GM21619 (cell line): ENCODE results near the gene DLX2.
"Not testable (repeated sequence)": the region's sequence is repeated elsewhere in the genome, so short reads cannot be mapped to it uniquely, and the experiment has no call there.

ENCODE experiments used
- ATAC-seq: cut with Tn5 transposase; IDR thresholded peaks from one replicate; pipeline ENCODE4 v1.9.1; 2021; ENCODE audit not compliant: unreplicated experiment

DLX2 gene

DNA sequence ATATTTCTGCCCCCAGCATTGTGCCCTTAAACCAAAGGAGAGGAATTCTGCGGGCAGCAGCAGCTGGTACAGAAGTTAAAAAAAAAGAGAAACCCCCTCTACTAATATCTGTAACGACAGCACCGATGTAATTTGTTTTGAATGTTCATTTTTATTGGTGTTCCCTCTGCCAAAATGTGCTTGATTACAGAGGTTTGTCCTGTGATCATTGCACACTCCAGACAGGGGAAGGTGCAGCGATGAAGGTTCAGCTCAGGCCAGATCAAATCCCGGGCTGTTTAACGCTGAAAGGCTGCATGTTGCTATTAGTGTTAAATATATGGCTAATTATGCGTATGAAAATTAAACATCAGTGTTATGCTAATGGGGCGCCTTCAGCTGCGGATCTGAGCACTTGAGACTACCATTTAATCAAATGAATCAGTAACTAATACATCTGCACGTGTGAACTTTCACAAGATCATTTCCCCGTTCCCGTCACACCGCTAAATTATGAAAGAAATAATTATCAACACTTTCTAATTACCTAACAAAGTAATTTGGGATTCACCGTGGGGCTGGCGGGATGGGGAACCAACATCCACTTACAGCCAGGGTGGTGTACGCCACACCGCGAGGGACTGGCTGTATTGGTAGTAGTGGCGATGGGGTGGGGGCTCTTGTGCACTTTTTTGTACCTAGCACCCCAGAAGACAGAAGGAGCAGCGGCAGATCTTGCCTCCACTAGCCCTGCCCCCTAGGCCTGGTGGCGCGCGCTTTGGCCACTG lies 18.9 kb downstream of the DLX2 start:
- no peak for ATAC-seq

DNA sequence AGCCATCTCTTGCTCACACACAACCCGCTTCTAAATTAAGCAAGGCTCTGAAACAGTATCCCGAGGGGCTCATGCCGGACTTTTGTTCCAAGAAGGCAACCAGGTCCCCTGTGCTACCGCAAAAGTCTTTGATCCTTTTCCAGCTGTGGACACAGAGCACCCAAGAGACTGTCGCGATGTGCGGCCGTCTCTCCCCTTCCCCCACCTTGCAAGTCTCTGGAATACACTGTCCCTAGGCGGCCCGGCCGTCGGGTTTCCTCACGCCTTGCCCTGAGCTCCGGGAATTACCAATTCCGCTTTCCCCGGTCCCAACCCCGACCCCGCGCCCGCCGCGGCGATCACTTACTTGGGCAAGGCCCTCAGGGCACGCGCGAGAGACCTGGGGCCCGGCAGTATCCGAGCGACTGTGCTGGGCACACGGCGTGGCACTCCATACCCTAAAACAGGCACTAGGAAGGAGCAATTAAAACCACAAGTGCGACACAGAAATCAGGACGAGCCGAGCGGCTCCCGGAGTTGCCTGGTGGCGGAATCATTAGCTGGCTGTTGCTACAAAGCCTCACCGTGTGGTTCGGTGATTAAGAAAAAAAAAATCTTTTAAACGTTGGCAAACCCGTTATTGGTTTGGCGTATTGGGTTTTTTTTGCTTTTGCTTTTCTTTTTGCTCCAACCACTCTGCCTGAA lies 19.6 kb downstream of the DLX2 start:
- ATAC-seq: no peak

DNA sequence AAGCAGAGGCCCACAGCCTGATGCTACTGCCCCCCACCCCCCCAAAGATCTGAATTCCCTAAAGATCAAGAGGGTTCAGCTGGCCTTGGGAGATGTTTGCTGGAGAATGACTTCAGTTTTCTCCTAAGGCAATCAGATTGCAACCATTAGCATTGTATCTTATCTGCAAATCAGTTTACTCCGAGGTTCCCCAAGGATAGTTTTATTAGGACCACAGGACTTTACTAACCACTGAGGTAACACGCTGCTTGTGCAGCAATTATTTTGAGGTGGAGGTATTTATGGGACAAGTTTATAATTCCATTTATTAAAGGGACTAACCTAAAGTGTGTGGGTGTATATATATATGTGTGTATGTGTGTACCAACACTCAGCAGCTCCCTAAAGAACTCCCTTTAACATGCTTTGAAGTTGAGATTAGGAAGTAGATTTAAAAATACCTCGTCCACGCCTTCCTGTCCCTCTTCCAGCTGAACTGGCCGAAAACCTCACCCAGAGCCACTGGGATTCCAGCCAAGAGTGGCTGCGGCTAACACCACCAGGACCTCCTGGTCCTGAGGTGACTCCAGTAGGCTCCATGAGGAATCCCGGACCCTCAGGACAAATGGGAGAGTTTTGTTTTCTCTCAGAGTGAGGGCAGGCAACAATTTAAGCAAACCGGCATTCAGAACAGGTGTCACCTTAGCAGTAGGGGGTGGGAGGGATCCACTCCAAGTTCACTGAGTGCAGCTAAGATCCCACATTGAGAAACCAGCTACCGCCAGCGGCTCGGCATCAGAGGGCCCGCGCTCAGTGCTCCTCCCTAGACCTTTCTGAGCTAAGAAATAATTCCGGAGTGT lies 20.4 kb downstream of the DLX2 start:
- no peak for ATAC-seq

DNA sequence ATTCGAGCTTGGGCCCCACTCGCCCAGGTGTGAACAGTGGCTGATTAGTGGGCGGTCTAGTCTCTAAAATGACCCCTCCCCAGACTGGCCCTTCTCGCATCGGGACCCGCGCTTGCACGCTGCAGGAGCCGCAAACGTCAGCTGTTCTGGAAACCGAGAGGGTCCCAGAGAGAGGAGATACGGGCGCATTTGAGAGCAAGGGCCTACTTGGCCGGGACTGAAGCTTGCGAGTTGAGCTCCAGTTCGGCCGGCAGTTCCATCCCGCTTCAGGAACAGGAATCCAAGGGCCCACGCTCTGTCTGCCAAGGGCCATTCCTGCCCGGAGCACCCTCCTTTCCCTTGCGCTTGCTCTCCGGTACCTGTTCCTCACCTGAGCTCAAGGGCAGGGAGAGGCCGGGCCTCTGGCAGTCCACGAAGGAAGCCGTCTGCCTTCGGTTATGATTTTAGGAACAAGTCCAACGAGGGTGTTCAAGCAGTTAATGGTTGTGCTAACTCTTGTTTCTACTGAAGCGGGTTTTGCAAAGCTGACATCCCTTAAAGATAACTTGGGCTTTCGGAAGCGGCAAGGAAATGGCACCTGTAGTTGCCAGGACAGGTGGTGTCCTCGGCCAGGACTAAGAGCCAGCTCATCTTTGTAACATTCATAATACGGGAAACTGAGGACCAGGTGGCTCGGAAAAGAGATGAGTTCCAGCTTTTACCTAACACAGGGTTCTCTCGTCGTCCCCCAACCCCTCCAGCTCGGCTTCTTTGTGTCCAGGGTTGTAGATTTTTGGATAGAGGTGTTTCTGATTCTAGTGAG lies 21.3 kb downstream of the DLX2 start:
- ATAC-seq: no peak

DNA sequence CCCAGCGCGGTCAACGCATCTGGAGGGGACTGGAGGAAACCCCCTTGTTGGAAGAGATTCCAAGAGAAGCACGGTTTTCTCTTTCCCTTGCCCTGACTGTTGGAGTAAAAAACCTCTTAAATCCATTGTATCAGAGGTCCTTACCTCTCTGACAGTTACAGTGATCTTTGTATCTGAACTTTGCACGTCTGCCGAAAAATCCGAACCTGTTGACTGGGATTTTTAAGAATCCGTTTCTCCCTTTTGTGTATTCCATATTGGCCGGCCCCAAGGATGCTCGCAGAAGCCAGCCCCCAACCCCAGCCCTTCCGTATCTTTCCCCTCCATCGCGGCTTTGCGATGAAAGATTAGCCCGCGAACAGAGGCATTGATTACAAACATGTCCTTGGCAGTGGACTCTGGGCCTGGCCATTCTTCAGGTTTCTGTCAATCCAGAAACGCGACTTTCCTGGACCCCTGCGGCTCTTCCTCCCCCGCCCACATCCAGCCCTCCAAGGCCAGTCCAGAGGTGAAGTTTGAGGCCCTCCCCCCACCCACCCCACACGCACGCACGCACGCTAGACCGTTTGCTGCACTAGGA lies 22.0 kb downstream of the DLX2 start:
- ATAC-seq: no peak

DNA sequence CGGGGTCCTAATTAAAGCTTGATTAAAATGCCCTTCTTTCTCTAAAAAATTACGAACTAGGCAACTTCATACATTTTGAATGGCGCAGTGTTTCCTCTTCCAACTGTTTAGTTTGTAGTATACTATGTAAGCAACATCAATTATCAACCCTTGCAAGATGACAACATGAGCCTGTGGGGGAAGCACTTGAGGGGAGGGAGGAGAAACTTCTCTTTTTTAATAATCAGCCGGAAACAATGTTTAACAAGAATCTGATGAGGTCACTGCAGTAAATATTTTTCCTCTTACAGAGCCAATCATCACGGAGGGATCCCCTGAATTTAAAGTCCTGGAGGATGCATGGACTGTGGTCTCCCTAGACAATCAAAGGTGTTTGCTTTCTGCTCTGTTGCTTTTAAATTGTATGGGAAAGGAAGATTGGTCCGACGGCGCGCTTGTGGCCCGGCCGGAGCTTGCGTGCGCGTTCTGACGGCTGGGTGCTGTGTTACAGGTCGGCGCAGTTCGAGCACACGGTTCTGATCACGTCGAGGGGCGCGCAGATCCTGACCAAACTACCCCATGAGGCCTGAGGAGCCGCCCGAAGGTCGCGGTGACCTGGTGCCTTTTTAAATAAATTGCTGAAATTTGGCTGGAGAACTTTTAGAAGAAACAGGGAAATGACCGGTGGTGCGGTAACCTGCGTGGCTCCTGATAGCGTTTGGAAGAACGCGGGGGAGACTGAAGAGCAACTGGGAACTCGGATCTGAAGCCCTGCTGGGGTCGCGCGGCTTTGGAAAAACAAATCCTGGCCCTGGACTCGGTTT lies 22.7 kb downstream of the DLX2 start:
- ATAC-seq: no peak

DNA sequence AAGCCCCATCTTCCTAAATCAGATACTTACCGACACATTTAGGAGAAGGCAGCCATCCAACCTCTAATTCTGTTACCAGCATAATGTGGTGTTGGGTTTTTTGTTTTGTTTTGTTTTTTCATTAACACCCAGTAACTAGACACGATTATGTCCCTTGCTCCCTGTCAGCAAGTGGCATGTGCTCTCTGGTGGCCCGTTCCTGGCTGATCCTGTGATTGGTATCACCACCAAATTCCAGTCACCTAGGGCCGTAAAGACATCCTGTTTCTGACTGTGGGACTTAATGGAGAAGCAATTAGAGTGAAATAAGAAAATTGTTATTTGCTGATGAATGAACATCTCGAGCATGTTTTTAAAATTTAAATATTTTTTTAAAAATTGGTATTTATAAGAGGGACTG lies 23.3 kb downstream of the DLX2 start:
- no peak for ATAC-seq

DNA sequence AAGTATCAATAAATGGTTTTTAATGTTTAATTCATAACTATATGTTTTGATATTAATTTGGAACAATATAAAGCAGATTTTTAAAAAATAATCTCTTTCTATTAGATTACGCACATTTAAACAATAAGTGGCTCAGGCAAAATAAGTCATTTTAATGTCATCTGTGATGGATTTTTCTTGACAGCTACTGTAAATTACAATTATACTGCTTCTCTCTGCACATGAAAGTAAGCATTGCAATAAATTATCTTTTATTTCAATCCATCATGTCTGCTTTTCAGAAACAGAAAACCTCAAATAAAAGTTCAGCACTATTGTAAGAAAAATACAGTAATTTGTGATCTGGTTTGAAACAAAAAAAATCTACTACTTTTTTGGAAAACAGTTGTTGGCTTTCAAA lies 28.4 kb downstream of the DLX2 start:
- no peak for ATAC-seq

DNA sequence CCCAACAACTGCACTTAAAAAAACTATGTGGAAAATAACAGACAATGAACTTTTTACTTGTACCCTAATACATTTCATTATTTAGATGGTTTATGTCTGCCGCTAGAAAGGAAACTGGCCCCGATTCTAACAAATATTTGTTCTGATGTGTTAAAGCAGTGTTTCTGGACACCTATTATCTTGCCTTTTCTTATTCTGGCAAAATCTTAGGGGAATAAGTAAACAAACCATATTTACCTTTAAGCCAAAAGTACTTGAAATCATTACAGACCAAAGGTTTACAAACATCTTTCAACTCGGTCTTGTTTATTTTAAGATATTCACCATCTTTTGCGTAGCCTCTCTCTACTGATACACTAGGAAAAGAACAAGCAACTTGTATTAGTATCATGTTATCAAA lies 29.2 kb downstream of the DLX2 start:
- ATAC-seq: no peak

DNA sequence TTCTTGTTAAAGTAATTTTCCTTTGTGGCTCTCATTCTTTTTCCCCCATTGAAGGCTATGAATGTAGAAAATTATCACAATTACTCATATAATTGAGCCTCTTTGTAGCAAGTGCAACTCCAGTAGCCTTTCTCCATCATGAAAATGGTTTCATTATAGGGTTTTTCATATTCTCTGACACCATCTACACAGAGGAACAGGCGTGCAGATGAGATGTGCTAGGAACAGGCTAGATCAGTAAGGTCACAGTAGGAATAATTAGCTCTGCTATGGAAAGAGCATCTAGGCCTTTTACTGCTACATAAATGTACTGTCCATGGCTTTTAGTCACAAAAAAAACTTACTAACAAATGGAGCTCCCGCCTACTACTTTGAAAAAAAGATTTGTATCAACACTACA lies 30.0 kb downstream of the DLX2 start:
- ATAC-seq: no peak

DNA sequence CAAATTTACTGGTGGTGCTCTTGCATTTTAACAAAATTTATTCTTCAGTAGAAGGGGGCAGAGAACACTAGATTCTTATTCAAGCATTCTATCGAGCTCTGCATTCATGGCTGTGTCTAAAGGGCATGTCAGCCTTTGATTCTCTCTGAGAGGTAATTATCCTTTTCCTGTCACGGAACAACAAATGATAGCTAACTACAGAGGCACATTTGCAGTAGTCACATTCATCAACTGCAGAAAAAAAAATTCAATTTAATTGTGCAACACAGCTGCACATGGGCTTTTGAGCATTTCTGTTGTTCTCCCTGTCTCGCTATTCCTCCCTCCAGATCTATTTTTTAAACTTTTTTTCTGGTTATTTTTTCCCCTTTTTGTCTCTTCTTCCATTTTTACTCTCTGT lies 30.4 kb downstream of the DLX2 start:
- ATAC-seq: no peak

DNA sequence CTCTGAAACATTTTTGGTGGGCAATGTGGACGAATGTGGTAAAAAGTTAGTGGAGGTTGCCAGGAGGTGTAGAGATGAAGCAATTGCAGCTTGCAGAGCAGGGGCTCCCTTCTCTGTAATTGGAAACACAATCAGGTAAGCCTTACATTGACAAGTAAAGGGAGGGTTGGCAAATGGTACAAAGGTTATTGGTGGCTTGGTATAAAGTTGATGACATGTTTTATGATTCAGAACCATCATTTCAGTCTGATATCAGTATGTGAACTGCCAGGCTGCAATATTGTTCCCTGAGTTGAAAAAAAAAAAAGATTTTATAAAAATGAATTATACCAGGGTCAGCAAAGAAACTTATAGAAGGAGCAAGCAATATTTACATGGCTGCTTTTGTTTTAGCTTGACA lies 31.8 kb downstream of the DLX2 start:
- ATAC-seq: no peak

DNA sequence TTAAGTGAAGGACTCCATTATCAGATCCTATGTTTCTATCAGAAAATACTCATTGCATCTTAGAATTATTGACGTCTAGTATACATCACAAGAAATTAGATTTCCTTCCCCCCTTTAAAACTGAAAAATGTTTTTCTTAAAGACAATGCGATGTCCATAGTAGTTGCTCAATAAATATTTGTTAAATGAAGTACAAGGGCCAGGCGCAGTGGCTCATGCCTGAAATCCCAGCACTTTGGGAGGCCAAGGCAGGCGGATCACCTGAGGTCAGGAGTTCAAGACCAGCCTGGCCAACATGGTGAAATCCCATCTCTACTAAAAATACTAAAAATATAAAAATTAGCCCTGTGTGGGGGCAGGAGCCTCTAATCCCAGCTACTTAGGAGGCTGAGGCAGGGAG lies 34.8 kb downstream of the DLX2 start:
- not testable (repeated sequence) for ATAC-seq

DNA sequence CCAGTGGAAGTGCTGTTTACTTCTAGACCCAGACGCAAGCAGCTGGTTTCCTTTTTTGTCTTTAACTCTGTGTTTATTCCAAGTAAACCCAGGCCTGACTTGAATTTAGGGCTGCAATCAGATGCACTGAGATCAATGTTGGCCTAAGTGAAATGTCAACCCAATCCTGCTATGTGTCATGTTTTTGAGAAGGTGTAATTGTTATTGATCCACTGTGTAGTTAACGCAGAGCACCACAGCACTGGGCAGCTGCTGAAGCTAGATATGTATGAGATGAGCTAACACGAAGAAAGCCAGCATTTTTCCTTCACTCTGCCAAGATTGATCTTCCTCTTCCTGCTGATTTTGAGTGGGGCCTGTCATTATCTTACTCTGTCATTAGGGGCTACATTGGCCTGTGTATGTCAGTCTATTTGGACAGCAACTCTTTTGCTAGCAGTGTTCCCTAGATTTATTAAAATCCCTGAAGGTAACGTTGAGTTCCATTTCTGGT lies 36.3 kb downstream of the DLX2 start:
- ATAC-seq: no peak

DNA sequence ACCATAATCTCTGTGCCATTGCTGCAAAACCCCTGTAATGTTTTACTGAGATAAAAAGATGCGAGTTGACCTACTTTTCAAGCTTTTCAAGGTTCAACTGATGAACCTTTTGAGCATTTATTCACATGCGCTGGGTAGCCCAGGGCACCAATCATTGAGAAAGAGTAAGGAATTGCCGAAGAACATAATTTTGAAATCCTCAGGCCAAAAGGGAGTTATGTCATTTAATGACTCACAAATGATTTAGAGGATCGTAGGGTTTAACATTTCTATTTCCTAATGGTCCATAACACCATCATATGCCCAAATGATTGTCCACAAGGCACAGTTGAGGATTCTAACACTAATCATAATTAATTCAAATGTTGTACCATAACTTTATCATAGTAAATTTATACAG lies 37.6 kb downstream of the DLX2 start:
- ATAC-seq: no peak

DNA sequence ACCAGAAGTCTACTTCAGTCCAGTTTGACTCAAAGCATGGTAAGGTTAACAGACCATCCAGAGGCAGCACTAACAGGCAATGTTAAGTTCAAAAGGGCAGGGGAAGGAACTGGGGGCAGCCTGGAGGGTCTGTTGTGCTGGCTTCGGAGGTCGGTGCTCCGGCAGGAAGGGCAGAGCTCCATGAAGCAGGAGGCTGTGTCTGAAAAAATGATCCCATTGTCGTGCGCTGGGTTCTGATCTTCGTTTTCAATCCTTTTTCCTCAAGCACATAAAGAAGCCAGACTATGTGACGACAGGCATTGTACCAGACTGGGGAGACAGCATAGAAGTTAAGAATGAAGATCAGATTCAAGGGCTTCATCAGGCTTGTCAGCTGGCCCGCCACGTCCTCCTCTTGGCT lies 39.3 kb downstream of the DLX2 start:
- no peak for ATAC-seq

DNA sequence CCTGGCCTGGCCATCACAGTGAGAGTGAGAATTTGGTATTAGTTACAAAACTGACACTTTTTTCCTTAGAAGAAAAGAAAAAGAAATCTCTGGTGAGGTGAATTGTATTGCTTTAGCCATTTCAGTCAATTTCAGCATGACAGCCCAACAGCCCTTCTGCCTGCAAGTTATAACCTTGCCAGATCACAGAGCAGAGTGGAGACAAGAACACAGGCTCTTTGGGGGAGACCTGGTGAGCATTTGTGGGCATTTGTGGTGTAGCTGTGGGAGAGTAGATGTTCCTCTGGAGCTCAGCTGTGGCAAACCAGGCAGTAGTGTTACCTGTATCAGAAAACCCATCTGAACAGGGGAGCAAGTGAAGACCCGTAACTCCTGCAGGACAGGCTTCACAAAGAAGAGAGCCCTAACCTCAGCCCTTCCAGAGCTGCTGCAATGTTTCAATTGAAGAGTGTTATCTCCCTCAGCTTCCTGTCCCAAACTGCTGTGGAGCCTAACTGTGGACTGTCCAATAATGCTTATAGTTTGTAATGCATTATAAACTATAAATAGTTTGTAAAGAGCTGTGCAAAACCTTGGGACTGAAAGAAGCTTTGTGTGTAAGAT lies 40.2 kb downstream of the DLX2 start:
- ATAC-seq: no peak

DNA sequence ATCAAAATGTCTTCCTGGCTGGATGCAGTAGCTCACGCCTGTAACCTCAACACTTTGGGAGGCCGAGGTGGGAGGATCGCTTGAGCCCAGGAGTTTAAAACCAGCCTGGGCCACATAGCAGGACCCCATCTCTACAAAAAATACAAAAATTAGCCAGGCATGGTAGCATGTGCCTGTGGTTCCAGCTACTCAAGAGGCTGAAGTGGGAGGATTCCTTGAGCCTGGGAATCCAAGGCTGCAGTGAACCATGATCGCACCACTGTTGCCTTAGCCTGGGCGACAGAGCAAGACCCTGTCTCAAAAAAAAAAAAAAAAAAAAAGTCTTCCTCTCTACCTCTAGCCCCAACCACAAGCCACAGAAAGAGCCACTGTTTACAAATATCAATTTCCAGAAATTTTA lies 42.6 kb downstream of the DLX2 start:
- not testable (repeated sequence) for ATAC-seq

DNA sequence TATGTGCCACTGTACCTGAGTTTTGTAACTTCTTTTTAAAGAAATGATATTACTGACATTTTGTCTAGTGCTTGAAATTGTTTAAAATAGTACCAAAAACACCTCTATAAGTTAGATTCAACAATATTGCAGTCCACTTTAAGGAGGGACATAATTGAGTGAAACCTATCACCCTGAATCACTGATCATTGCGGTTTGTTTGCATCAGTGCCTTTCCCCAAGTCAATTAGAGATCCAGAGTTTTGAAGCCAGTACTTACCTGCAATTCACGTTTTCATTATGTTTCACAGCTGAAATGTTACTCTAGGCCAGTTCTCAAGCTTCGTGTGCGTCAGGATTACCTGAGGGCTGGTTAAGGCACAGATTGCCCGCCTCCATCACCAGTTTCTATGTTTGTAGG lies 44.0 kb downstream of the DLX2 start:
- ATAC-seq: no peak
